Dedifferentiated amniotic fluid mesenchymal stem cell (primary cell): Measurements from ENCODE around the gene KIF4A.

Experiments
- DNase-seq: peaks from one replicate; pipeline ENCODE4 v3.0.0-alpha.2; 2016; ENCODE audit errors: extremely low spot score

The KIF4A gene

DNA sequence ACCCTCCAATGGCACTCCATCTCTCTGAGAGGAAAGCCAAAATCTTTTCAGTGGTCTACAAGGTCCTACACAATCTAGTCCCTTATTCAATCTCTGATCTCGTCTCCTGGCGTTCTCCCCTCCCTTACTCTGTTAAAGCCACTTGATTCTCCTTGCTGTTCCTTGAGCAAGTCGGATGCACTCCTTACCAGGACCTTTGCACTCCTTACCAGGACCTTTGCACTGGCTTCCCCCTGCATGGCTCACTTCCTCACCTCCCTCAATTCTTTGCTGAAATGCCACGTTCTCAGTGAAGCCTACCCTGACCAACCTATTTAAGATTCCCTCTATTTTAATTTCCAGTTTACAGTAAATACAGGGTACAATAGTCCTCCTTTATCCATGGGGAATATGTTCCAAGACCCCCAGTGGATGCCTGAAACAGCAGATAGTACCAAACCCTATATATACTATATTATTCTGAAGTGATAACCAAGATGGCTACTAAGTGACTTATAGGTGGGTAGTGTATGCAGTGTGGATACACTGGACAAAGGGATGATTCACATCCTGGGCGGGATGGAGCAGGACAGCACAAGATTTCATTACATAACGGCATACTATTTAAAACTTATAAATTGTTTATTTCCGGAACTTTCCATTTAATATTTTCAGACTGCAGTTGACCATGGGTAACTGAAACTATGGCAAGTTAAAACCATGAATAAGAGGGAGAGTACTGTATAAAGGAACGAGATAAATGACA is 148.2 kb downstream of the KIF4A start:
- DNase-seq, result no peak

DNA sequence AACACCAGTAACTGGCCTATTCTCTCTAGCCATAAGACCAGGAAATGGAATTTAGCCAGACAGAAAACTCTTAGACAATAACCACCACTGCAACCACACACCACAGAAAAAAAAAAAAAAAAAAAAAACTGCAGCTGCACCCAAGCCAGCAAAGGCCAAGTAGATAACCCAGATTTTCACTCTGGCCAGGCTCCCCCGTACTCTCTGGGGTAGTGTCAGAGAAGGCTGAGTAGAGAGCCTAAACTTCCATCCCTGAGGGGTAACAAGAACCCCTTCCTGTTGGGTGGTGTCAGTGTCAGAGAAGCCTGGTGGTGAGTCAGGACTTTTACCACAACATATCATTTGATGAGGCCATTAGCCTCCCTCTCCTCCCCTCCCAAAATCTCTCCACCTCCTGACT is 149.1 kb downstream of the KIF4A start:
- DNase-seq, result no peak

DNA sequence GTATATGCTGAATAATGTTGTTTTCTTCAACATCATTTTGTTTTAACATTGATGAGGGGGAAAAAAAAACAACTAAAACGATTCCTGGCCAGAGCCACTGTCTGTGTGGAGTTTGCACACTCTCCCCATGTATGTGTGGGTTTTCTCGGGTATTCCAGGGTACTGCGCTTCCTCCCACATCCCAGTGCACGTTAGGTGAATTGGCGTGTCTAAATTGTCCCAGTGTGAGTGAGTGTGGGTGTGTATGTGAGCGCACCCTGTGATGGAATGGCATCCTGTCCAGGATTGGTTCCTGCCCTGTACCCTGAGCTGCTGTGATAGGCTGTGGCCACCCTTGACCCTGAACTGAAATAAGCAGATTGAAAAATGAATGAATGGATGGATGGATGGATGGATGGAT is 152.3 kb downstream of the KIF4A start:
- no peak for DNase-seq

DNA sequence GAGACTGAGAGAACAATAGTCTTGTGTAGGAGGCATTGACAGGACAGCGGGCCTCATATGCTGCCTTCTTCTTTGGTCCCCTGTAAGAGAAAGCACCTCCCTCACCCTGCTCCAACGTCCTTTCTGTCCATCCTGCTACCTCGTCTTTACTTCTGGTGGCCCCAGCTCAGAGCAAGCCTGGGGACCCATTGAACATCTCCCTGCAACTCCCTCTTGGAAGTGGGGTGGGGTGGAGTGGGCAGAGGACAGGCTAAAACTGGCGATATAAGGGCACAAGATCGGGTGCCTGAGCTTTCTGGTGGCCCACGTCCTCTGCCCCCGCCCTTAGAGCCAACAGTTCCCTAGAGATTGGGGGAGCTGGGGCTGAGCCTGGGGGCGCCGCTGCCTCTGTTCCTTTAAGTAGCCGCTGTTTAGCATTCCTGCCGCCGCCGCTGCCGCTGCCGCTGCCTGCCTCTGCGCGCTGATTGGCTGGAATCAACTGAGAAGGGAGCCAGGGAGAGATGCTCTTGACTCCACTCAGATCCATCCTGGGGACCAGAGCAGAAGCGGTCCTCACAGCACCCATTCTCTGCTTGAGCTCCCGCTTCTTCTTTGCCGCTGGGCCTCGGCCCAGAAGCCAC is 154.5 kb downstream of the KIF4A start, which contains the start of gene DLG3:
Gene DLG3, plus strand, starts transcription at position 510 of the 620 bp plus-strand sequence. CDS start 367 bp downstream, outside the sequence.
- no peak for DNase-seq

DNA sequence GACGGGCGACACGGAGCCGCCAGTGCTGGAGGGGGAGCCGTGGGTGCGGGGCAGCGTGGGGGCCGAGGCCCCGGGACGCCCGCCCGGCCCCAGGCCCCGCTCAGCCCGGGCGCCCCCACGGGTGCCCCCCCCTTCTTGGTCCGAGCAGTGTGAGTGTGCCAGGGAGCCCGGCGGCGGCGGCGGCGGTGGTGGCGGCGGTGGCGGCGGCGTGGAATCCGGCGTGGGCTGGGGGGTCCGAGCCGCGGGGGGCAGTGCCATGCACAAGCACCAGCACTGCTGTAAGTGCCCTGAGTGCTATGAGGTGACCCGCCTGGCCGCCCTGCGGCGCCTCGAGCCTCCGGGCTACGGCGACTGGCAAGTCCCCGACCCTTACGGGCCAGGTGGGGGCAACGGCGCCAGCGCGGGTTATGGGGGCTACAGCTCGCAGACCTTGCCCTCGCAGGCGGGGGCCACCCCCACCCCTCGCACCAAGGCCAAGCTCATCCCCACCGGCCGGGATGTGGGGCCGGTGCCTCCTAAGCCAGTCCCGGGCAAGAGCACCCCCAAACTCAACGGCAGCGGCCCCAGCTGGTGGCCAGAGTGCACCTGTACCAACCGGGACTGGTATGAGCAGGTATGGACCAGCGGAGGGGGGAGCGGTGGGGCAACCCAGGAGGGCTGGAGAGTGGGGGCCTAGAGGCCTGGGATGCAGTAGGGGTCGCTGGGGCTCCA is 155.2 kb downstream of the KIF4A start:
- no peak for DNase-seq

DNA sequence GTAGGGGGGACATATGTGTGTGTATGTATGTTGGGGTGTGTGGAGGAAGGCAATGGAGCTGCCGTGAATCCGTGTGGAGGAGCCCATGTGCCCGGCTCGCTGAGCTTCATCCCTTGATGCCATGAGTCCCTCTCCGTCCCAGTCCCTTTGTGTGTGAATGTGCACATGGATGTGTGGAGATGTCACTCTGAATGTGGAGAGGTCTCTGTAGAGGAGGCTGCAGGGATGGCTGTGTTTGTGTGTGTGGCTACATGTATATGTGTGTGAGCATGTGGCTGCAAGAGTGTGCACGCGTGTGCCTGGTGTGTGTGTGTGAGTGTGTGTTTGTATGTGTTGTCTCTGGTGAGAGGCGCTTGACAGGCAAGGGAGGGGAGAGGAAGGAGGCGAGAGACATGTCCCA is 156.0 kb downstream of the KIF4A start:
- DNase-seq, result no peak

DNA sequence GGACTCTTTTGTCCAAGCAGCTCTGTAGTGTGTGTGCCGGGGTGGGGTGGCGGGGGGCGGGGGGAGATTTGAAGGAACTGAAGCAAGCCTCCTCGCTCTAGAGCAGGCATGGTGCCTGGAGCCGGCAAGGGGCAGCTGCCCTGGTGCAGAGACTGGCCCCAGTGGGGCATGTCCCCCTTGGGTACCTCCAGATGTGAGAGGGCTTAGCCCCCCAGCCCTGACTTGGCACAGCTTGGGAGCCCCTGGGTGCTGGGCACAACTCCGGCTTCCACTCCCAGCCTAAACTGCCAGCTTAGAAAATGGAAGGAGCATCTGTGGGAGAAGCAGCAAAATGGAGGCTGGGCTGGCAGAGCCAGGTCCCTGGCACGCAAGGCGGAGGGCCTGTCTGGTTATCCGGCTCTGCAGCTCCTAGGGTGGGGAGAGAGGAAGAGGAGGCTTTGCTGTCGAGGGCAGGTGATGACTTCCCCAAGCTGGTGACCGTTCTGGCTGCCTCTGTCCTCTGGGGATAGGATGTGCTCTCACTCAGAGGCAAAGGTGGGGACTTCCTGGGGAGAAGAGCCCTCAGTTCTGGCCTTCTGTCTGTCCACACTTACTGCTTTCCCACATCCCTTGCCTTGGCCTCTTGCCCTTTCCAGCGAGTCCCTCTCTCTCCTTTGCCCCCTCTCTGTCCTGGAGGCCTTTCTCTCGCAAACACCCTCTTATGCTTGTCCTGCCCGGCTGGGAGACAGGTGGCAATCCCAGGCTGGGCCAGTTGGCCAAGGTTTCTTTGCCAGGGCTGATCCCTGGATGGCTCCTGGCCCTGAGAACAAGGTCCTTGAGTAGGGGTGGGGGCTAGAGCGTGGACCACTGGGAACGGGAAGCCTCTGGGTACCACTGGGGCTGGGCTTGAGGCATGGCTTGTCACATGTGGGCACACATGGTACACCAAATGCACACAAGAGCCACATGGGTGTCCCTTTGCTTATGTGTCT is 156.8 kb downstream of the KIF4A start:
- no peak for DNase-seq

DNA sequence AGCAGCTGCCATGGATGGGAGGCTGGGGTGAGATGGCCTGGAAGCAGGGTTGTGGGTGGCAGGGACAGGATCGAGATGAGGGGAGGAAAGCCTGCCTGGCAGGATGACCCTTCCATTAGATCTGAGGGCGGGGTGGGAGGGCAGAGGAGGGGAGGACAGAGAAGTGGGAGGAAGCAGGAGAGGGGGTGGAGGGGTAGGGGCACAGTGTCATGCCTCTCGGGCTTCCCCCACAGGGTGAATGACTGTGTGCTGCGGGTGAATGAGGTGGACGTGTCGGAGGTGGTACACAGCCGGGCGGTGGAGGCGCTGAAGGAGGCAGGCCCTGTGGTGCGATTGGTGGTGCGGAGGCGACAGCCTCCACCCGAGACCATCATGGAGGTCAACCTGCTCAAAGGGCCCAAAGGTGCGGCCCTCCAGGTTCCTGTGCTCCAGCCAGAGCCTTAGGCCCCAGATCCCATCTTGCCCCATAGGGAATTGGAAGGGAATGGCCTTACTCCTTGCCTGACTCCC is 159.6 kb downstream of the KIF4A start:
- no peak for DNase-seq

DNA sequence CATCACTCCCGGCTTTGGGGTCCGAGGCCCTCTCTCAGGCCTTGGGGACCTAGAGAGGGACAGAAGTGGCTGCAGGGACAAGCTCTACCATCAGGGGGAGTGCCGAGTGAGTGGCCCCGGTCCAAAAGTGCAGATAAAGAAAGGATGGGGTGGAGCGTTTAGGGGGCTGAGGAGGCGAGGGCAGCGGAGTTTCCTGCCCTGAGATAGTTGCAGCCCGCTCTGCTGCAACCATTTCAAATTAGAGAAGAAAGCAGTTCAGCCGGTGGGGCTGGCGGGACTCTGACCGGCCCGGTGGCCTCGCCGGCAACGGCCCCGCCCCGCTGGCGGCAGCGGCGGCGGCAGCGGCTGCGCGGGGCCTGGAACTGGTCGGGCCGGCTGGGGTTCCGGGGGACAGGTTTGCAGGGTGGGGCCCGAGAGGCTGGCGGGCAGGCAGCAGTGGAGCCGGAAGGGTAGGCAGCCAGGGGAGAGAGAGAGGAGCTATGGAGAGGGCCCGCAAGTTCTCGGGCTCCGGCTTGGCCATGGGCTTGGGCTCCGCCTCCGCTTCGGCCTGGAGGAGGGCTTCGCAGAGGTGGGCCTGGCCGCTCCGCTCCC is 162.3 kb downstream of the KIF4A start:
- no peak for DNase-seq

DNA sequence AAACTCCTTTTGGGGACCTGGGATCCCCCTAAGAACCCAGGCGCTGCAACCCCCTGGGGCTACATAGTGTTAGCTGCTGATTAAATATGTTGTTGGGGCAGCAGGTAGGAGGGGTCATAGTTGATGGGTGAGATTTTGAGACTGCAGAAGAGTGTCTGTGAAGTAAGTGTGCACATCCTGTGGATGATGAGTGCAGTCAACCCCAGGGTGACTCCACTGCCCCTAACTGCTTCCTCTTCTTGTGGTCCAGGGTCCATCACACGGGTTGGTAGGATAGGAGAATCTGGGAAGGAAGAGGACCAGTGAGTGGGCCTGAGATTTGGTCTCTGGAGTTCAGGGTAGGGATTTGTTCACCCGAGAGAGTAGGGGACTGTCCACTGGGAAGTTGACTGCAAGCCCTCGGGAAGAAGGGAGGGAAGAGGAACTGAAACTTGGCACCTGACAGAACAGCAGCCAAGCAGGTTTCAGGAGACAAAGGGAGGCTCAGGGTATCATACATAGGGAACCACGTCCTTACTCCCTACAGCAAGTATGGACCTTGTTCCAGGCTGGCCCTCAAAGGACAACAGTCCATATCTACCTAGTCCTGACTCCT is 163.2 kb downstream of the KIF4A start:
- no peak for DNase-seq

DNA sequence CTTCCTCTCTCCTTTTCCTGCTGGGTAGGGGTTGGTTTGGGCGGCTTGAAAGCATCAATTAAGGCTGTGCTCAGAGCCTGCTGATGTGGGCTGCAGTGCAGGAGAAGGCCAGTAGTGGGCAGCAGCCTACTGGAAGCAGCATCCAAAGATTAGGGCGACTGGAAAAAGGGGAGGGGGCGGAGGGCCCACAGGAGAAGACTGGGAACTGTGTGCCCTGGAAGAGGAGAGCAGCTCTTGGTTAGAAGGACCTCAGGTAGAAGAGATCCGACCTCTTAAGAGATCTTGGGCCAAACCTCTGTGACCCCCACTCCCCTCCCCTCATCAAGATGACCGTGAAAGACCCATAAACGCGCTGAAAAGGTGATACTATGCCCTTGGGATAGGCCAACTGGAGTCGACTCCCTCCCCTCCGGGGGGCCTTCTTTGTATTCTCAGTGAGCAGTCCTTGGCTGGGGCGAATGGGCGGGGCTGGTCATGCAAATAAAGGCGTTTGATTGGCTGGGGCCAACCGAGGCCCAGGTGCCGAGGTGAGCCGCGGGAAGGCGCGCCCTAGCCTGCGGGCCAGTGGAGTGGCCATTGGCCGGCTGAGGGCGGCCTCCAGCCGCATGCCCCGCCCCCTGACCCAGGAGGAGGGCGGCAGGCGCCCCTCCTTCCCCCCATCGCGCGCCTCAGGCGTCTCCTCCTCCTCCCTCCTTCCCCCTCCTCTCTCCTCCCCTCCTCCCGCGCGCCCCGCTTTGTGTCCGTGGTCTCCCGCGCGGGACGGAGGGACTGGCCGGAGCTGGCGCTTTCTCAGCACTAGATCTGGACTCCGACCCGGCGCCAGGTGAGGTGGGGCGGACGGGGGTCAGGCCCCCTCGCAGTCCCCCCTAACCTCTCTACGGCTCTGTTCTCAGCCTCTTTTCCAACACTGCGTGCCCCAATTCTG is 164.8 kb downstream of the KIF4A start:
- DNase-seq, result no peak

DNA sequence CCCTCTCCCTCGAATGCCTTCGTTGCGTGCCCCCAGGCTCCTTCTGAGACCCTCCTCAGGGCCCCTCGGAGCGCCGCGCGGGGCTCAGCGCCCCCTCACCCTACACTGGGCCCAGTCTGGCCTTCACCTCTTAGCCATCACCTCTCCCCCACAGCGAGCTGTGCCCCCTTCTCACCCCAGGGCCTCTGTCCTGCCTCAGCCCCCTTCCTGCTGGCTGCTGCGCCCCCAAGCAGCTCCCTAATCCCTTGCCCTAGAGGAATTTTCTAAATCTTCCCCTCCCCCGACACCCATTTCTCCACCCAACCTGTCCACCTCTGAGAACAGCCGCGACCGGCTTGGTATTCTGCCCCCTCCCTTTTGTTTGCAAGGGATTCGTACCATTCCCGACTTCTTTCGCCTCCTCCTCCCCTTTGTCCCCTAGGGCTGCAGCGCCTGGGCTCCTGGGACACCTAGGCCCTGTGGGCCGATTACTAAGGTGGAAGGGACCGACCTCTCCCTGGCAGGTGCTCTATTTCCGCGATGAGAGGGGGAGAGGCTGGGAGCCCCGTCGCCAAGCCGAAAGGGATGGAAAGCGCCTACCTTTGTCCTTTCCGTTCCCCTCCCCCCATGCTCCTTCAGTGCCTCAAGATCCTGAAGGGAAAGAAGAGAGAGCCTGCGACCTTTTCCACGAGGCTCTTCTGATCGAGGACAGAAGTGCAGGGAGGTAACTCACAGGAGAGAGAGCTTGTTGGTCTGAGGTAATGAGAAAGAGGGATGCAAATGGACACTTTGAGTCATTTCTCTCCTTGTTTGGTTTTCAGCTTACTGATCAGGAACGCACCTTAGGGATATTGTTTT is 165.7 kb downstream of the KIF4A start:
- DNase-seq, result no peak

DNA sequence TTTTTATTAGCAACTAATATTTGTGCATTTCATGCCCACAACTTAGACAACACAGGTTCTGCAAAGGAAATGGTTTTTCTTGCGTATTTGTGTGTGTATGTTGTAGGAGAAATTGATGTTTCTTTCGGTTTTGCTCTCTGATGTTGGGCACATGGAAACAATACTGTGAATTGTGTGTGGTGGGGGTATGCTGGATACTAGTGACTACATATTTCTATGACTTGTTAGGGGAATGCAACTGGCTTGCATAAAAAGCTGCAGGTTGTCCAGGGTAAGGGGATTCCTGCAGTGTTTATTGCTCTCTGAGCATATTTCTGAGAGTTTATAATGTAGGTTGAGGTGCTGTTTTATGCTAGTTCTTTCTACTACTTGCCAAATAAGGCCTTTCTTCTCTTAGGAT is 166.4 kb downstream of the KIF4A start:
- DNase-seq, result no peak

DNA sequence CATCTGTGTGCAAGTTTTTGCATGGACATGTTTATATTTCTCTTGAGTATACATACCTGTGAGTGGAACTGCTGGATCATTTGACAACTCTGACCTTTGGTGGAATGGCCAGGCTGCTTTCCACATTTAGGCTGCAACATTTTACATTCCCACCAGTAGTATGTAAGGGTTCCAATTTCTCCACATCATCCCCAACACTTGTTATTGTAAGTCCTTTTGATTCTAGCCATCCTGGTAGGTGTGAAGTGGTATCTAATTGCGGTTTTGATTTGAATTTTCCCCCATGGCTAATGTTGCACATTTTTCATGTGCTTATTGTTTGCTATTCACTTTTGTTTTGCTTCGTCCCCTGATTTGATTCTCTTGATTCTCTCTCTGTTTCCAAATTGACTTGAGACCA is 171.1 kb downstream of the KIF4A start:
- DNase-seq, result no peak

DNA sequence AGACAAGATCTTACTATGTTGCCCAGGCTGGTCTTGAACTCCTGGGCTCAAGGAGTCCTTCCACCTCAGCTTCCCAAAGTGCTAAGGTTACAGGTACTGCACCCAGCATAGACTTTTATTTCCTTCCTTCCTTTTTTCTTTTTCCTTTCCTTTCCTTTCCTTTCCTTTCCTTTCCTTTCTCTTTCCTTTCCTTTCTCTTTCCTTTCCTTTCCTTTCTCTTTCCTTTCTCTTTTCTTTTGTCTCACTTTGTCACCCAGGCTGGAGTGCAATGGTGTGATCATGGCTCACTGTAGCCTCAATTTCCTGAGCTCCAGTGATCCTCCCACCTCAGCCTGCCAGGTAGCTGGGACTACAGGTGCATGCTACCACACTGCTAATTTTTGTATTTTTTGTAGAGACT is 174.1 kb downstream of the KIF4A start:
- no peak for DNase-seq

DNA sequence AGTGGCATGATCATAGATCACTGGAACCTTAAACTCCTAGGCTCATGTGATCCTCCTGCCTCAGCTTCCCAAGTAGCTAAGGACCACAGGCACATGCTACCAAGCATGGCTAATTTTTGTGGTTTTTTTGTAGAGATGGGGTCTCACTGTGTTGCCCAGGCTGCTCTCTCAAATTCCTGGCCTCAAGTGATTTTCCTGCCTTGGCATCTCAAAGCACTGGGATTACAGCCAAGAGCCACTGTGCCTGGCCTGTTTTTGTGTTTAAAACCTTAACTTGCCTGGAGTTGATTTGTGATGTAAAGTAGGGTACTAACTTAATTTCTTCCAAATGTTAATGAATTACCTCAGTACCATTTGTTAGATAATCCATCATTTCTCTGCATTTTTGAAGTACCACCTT is 177.1 kb downstream of the KIF4A start:
- DNase-seq, result no peak

DNA sequence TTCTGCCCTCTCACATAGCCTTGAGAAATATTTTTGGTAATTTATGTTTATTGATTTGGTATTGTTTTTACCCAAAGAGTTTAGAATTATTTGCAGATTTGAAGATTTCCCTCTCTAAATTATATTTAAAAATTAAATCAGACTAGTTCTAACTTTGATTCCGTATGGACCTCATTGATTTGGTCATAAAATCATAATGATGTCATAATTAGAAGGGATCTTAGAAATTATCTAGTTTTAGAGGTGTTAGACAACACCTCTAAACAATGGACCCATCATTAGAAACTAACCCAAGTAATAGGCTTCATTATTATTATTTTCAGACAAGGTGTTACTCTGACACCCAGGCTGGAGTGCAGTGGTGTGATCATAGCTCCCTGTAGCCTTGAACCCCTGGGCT is 178.8 kb downstream of the KIF4A start:
- DNase-seq, result no peak
